C4-2B (cell line): ENCODE measurements around the gene GCLC.

Experiments
- ZFX ChIP-seq: fragments of 450-650 bp; IDR thresholded peaks from 2 replicates; pipeline ENCODE4 v1.6.1; 2017
- TF ChIP-seq, protein P1 (sequence below): fragments of 450-650 bp; conservative IDR thresholded peaks from 2 replicates; pipeline ENCODE4 v1.5.1; 2017; ENCODE audit warnings: mild to moderate bottlenecking

DNA sequence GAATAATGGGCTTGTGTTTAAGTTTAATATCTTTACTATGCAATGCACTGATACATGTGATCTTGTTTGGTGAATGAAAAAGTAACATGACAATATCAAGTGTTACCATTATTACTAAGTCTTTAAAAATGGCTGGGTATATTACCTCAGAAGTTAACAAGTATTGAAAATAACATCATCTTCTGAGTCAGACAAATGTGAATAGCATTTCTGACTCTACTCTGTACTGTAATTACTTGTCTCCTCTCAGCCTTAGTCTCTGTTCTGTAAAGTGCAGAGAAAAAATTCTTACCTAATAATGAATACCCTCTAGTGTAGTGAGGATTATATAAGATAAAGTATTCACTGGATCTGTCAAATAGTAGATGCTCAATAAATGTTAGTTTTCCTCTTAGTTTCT is 47.0 kb upstream of the GCLC start:
- TF ChIP-seq, protein P1, sequence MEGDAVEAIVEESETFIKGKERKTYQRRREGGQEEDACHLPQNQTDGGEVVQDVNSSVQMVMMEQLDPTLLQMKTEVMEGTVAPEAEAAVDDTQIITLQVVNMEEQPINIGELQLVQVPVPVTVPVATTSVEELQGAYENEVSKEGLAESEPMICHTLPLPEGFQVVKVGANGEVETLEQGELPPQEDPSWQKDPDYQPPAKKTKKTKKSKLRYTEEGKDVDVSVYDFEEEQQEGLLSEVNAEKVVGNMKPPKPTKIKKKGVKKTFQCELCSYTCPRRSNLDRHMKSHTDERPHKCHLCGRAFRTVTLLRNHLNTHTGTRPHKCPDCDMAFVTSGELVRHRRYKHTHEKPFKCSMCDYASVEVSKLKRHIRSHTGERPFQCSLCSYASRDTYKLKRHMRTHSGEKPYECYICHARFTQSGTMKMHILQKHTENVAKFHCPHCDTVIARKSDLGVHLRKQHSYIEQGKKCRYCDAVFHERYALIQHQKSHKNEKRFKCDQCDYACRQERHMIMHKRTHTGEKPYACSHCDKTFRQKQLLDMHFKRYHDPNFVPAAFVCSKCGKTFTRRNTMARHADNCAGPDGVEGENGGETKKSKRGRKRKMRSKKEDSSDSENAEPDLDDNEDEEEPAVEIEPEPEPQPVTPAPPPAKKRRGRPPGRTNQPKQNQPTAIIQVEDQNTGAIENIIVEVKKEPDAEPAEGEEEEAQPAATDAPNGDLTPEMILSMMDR: no peak
- TF ChIP-seq ZFX: no peak
